ENCODE measurements around the gene EP400.

Gene EP400

DNA sequence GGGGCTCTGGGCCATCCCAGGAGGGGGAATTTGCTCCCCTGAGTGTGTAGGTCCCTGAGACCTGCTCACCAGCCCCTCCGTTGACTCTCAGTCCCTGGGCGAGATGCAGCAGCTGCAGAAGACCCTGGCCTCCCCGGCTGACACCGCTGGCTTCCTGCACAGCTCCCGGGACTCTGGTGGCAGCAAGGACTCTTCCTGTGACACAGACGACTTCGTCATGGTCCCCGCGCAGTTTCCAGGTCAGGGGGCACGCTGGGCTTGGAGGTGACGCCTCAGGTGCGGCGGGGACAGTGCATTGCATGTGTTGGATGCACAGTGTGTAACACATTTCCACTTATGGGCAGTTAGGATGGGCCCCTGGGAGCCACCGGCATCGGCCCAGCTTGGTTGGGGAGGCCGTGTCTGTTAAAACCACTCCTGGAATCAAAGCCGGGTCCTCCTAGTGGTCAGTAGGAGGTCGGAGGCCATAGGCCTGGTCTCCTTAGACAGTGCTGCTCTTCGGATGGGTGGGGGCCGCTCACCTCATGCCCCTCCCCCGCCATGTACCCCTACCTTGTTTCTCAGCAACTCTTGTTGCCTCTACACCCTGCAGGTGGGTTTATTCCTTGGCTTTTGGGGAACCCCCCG, 37.8 kb upstream of the EP400 start:
- no peak for DNase-seq

DNA sequence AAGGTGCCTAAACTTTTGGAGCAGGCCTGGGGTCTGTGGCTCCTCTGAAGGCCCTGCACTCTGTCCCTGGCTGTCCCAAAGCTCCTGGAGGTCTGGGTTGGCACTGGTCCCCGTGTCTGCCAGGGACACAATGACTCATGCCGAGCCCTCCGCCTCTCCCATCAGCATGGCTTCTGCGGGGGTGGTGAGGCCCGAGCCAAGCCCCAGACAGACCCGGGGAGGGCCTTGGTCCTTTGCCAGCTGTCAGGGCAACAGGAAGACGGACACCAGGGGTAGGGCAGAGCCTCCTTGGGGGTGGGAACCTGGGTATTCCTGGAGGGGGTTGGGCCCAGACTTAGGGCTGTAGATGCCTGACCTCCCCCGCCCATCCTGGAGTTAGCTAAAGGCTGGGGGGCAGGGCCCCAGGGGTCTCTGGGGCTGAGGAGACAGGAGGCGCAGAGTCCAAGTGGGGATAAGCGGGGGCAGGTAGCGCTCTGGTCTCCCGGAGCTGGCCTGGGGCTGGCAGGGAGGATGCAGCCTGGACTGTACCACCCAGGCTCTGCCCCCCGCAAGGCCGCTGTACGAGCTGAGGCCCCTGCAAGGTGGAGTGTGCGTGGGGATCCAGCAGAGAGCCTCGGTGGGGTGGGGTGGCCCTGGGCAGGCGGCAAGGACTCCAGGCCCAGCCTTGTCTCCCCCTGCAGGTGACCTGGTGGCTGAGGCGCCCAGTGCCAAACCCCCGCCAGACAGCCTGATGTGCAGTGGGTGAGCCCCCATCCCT, 37.0 kb upstream of the EP400 start:
- no peak for DNase-seq

- no peak for DNase-seq
Measured at GRCh38 chr12:131913666-131914065, 36.1 kb upstream of the EP400 start.

- no peak for DNase-seq
Measured at GRCh38 chr12:131914179-131914702, 35.5 kb upstream of the EP400 start.

- no peak for DNase-seq
Measured at GRCh38 chr12:131915000-131915689, 34.6 kb upstream of the EP400 start.

DNA sequence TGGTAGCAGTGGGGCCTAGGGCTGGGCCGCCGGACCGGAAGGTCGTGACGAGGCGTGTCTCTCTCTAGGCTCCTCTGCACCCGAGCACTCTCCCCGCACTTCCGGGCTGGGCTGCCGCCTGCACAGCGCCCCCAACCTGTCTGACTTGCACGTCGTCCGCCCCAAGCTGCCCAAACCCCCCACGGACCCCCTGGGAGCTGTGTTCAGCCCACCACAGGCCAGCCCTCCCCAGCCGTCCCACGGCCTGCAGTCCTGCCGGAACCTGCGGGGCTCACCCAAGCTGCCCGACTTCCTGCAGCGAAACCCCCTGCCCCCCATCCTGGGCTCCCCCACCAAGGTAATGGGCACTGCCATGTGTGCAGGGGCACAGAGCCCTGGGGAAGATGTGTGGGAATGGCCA, 33.9 kb upstream of the EP400 start:
- no peak for DNase-seq

DNA sequence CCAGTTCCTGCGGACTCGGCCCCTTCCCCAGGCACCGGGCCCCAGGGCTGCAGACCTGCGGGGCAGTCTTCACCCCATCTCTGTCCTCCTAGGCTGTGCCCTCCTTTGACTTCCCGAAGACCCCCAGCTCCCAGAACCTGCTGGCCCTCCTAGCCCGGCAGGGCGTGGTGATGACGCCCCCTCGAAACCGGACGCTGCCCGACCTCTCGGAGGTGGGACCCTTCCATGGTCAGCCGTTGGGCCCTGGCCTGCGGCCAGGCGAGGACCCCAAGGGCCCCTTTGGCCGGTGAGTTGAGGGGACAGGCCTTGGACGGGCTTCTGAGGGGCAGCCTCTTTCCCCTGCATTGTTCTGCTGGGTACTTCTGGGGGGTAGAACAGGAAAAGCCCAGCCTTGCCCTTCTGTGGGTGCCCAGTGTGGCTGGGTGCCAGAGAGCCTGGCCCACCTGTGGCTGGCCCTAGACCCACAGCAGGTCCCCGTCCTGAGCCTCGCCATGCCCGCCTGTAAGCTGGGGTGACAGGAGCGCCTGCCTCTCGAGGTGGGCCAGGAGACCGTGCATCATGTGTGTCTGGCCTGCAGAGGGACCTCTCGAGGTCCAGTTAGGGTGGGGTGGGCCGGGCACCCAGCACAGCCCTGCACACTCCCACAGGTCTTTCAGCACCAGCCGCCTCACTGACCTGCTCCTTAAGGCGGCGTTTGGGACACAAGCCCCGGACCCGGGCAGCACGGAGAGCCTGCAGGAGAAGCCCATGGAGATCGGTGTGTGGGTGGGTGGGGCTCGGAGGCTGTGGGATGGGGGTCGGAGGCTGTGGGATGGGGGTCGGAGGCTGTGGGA, 33.2 kb upstream of the EP400 start:
- DNase-seq, result no peak

DNA sequence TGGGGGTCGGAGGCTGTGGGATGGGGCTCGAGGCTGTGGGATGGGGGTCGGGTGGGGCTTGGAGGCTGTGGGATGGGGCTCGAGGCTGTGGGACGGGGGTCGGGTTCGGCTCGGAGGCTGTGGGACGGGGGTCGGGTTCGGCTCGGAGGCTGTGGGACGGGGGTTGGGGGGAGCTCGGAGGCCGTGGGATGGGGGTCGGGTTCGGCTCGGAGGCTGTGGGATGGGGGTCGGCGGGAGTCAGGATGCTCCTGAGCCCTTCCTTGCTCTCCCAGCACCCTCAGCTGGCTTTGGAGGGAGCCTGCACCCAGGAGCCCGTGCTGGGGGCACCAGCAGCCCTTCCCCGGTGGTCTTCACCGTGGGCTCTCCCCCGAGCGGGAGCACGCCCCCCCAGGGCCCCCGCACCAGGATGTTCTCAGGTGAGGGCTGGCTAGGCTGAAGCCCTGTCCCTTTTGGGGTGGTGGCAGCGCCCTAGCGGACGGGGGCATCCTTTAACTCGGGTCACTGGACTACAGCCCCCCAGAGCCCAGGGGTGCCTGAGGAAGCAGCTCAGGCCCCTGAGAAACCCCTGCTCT, 32.5 kb upstream of the EP400 start:
- no peak for DNase-seq

DNA sequence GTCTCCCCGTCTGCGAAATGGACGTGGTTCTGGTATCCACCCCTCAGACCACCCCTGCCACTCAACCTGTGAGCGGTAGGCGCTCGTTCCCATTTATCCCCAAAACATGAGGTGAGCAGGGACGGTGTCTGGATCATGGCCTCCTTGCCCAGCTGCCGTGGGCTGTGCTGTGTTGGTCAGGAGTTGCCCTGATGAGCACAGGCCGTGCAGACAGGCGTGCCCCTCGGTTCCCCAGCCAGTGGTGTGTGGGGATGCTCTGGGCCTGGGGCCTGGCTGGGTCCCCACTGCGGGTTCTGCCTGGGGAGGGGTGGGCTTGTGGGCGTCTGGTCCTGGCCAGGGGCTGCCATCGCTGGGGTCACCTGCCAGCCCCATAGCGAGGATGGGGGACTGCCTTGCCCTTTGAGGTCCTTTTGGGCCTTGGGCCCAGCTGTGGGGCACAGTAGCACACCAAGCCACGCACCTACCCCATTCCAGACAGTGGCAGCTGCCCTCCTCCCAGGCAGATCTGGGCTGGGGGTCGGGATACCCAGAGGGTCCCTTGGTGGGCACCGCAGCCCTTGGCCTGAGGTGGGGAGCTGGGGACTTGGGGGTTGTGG, 31.9 kb upstream of the EP400 start:
- no peak for DNase-seq

DNA sequence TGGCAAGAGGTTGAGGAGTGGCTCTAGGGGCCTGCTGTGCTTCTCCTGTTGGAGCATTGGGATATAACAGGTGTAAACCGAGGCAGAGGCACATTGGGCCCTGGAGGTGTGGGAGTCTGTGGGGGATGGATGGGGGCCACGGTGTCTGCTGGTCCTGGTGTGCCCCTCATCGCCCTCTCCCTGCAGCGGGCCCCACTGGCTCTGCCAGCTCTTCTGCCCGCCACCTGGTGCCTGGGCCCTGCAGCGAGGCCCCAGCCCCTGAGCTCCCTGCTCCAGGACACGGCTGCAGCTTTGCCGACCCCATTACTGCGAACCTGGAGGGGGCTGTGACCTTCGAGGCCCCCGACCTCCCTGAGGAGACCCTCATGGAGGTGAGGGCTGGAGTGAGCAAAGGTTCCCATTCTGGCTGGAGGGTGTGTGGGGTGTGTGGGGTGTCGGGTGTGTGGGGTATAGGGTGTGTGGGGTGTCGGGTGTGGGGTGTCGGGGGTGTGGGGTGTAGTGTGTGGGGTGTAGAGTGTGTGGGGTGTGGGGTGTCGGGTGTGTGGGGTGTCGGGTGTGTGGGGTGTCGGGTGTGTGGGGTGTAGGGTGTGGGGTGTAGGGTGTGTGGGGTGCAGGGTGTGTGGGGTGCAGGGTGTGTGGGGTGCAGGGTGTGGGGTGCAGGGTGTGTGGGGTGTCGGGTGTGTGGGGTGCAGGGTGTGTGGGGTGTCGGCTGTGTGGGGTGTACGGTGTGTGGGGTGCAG, 31.3 kb upstream of the EP400 start:
- no peak for DNase-seq

DNA sequence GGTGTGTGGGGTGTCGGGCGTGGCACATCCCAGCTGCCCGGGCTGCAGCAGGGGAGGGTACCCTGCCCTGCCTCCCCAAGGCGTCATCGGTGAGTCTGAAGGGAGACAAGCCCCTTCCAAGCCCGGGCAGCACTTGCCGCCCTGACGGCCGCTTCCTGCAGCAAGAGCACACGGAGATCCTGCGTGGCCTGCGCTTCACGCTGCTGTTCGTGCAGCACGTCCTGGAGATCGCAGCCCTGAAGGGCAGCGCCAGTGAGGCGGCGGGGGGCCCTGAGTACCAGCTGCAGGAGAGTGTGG, 30.7 kb upstream of the EP400 start:
- DNase-seq, result no peak

DNA sequence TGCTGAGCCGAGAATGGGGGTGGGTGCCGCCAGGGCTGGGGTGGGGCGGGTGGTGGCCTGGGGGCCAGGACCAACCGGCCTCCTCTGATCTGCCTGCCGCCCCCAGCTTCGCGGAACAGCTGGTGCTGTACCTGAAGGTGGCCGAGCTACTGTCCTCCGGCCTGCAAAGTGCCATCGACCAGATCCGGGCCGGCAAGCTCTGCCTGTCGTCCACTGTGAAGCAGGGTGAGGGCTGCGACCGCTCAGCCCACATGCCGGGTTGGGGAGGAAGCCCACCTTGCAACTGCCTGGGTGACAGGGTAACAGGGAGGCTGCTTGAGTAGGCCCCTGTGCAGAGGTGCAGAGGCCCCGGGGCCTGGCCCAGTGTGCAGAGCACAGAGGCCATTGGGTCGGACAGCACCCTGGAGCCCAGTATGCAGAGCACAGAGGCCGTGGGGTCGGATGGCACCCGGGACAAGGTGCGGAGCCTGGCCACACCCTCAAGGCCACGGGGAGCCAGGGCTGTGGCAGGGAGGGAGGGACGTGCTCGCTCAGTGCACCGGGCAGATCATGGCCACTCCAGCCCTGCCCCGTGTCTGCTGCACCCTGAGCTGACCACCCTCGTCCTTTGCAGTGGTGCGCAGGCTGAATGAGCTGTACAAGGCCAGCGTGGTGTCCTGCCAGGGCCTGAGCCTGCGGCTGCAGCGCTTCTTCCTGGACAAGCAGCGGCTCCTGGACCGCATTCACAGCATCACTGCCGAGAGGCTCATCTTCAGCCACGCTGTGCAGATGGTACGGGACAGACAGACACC, 30.2 kb upstream of the EP400 start:
- DNase-seq, result no peak

GRCh38 chr12:131920157-131920508, 29.6 kb upstream of the EP400 start:
- DNase-seq, result no peak

DNA sequence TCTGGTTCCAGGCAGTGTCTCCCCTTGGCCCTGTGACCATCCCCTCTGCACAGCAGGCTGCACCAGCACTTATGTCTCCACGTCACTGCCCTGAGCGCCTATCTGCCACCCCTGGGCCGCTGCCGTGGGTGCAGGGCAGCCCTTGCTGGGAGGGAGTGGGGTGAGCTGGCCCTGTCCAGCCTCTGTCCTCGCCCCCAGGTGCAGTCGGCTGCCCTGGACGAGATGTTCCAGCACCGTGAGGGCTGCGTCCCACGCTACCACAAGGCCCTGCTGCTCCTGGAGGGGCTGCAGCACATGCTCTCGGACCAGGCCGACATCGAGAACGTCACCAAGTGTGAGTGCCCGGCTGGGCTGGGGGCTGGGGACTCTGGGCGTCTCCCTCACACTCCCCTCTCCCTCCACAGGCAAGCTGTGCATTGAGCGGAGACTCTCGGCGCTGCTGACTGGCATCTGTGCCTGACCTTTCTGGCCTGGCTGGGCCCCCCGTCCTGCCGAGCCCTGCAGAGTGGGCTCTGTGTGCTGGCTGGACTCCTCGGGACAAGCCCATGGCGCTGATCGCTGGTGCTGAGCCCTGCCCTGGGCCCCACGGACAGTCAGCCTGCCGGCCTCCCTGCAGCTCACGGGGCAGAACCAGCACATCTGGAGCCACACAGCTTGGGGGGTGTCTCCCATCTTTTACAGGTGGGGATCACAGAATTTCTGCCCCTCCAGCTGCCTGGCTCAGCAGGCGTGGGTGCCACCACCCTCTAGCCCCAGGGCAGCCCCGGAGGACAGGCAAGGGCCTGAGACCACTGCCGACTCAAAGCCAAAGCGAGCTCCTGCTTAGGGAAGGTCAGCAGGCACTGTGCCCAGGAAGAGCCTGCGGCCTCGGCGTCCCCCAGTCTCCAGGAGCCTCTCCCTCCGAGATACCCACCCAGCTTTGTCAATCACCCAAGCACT, 28.6 kb upstream of the EP400 start:
- DNase-seq, result no peak

DNA sequence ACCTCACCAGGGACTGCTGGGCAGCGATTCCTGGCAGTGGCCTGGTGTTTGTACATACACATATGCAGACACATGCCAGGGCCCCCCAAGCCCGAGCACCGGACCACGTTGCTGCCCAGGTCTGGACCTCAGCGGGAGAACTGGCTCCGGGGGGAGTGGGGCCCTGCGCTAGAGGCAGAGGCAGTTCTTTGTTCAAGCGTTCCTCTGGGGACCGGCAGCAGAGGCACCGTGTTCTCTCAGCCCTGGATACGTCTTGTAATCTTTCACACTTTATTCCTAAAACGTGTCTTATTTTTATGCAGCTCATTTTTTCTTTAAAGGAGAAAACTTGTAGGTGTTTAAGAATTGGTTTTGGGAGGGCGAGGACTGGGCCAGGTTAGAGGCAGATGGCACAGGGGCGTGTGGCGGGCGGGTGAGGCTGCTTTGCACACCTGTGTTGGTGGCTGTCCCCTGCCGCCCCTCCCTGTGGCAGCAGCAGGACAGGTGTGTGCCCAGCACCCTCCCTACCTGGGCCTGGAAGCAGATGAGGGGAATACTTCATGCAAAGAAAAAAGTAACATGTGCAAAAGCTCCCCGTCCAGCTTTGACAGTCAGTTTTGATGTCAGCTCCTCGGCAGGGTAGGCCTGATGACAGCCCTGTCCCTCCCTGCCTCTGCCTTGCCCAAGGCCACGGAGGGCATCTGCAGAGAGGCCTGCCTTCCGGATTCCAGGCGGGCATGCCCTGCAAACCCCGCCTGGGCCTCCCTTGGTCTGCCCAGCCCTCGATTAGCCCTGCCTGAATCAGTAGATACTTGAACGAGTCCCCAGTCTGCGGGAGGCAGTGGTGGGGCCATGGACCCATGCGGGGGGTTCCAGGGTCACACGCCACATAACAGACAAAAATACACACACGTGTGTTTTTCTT, 27.6 kb upstream of the EP400 start:
- no peak for DNase-seq

DNA sequence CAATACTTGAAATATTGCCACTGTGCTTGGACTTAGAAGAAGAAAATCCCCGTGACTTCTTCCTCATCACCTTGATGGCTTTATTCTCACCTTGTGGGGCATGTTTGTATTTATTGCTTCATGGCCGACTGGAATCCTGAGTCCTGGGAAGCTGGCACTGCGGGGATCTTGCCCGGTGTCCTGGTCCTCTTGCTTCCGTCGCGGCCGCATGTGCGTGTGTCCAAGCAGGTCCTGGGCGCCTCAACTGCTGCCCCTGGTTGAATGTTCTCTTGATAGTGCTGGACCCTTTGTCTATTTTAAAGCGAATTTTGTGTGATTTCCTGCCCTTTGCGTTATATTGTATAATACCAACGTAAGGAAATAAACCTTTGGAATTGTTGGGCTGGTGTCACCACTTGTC, 27.0 kb upstream of the EP400 start:
- no peak for DNase-seq

DNA sequence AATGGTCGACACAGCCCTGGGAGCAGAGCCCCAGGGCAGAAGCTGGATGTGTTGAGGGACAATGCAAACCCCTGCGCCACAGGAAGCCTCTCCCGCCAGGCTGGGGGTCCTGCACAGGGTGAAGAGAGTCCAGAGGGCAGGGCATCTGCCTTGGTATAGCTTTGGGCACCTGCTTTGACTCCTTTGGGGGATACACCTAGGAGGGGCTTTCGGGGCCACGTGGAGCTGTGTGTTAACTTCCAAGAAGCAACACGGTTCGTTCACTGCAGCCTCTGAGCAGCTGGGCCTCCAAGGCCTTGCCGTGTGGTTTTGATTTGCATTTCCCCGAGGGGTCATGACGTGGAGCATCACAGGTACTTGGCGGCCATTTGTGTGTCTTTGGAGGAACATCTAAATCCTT, 26.5 kb upstream of the EP400 start:
- peak; percentile 67 for DNase-seq
